Caco-2 (cell line): ENCODE measurements around the gene LARGE2. TPM values are rescaled to one million over a fixed set of nuclear protein-coding genes. Genes with fewer than 3 reads are reported as not detected.

ENCODE experiments used
- BruUV-seq: library from RNA; stranded (reverse); fragments of 400-500 nt; replicated peaks from 2 replicates; lab custom pipeline; 2021; lab: Mats Ljungman, UMichigan
- CTCF ChIA-PET: fragments of 300-600 bp; sonication (Branson Sonifier 250); formaldehyde crosslinking; loops from one replicate; lab custom pipeline; 2022; ENCODE audit warnings: antibody characterized with exemption; lab: Charles Lee
- POLR2A ChIA-PET: fragments of 300-600 bp; sonication (Branson Sonifier 250); formaldehyde crosslinking; loops from one replicate; lab custom pipeline; 2022; ENCODE audit warnings: antibody characterized with exemption; lab: Charles Lee
- DNase-seq, 2 experiments: peaks; one replicate each; pipeline versions ENCODE4 v3.0.0 to v3.0.0-alpha.2; 2020 to 2022
- H3K27me3 ChIP-seq: replicated peaks from 2 replicates; pipeline ENCODE4 v1.6.0; 2011; ENCODE audit warnings: low read length; ENCODE audit not compliant: control insufficient read depth, insufficient read depth
- H3K36me3 ChIP-seq: 2 replicates; pipeline ENCODE4 v1.5.1; 2011; ENCODE audit warnings: low read length; ENCODE audit not compliant: control insufficient read depth, insufficient read depth
- H3K4me1 ChIP-seq: fragments of 250-450 bp; sonication (Bioruptor Pico); 2 replicates; pipeline ENCODE4 v1.5.1; 2020; ENCODE audit warnings: mild to moderate bottlenecking
- H3K4me3 ChIP-seq: 2 replicates; pipeline ENCODE4 v1.5.1; 2011; ENCODE audit warnings: low read depth, mild to moderate bottlenecking, control low read depth, low read length
- H3K9me3 ChIP-seq: fragments of 250-450 bp; sonication (Bioruptor Pico); 2 replicates; pipeline ENCODE4 v1.5.1; 2020; ENCODE audit warnings: mild to moderate bottlenecking, moderate library complexity
- H3K27ac Mint-ChIP-seq: one replicate; pipeline ENCODE4 v1.8.0; 2022; ENCODE audit warnings: mixed read lengths; ENCODE audit not compliant: unreplicated experiment
- H3K27me3 Mint-ChIP-seq: one replicate; pipeline ENCODE4 v1.8.0; 2022; ENCODE audit warnings: mixed read lengths; ENCODE audit not compliant: insufficient read depth, unreplicated experiment
- H3K36me3 Mint-ChIP-seq: one replicate; pipeline ENCODE4 v1.8.0; 2022; ENCODE audit warnings: mild to moderate bottlenecking, mixed read lengths; ENCODE audit not compliant: insufficient read depth, unreplicated experiment
- H3K4me1 Mint-ChIP-seq: one replicate; pipeline ENCODE4 v1.8.0; 2022; ENCODE audit warnings: low read depth, mixed read lengths; ENCODE audit not compliant: unreplicated experiment
- H3K4me3 Mint-ChIP-seq: one replicate; pipeline ENCODE4 v1.8.0; 2022; ENCODE audit warnings: mild to moderate bottlenecking, moderate library complexity, mixed read lengths; ENCODE audit not compliant: unreplicated experiment
- H3K9me3 Mint-ChIP-seq: one replicate; pipeline ENCODE4 v1.8.0; 2022; ENCODE audit warnings: mixed read lengths; ENCODE audit not compliant: unreplicated experiment
- CTCF ChIP-seq, 2 experiments: fragments of 200-600 bp in 1 of 2; IDR thresholded peaks; 1 replicate in 1 of 2; 2 replicates in 1 of 2; pipeline versions ENCODE4 v1.5.1 to v1.8.0; 2011 to 2022; ENCODE audit warnings: antibody characterized with exemption in 1 of 2, control low read depth in 1 of 2, inconsistent platforms in 1 of 2, low read depth in 1 of 2, low read length in 1 of 2, mild to moderate bottlenecking in 1 of 2, moderate library complexity in 1 of 2; ENCODE audit not compliant: insufficient read depth in 1 of 2, severe bottlenecking in 1 of 2, unreplicated experiment in 1 of 2
- intact Hi-C: fragments of 100-400 bp; cut with micrococcal nuclease; formaldehyde crosslinking; loops from one replicate; pipeline ENCODE4 v1.10.0; 2022; ENCODE audit not compliant: unreplicated experiment
- total RNA-seq: library from RNA; stranded (reverse); gene quantifications from 2 replicates; pipeline ENCODE4 v1.2.3, GENCODE V29; 2022

LARGE2 gene
- total RNA-seq, 1 experiment from 2014 or later, result 67.4 TPM

- Mint-ChIP-seq H3K27me3 (peaks cover 2% of the 10 kb centered on the region), H3K27ac (no peak overlapping the region), H3K9me3 (no peaks in the 10 kb centered on the region), H3K4me1 (peaks cover 6% of the 10 kb centered on the region), H3K36me3 (peaks cover 4% of the 10 kb centered on the region), H3K4me3 (no peak overlapping the region)
- H3K9me3 ChIP-seq, result no peaks in the 10 kb centered on the region
- POLR2A ChIA-PET, result no interaction called here
- intact Hi-C loops, result no loop called here
- no peak for DNase-seq
- no peaks in the 10 kb centered on the region for H3K27me3 ChIP-seq
- no peaks in the 10 kb centered on the region for H3K36me3 ChIP-seq
- H3K4me3 ChIP-seq, result no peak overlapping the region
- H3K4me1 ChIP-seq, result no peaks in the 10 kb centered on the region
- no TSS peak for BruUV-seq
- no peak for TF ChIP-seq CTCF (IDR thresholded peaks at IDR 0.05; ENCODE audit: insufficient read depth in 1 of 2, low read depth in 1 of 2, low read length in 1 of 2, severe bottlenecking in 1 of 2, unreplicated experiment in 1 of 2)
- CTCF ChIA-PET, result interaction anchor here (0.5 kb wide), 1 partner anchor 148 kb away, joined by 3 read pairs; no protein-coding TSS in a partner anchor
Measured at GRCh38 chr11:45892856-45893255, 29.6 kb upstream of the LARGE2 start.

DNA sequence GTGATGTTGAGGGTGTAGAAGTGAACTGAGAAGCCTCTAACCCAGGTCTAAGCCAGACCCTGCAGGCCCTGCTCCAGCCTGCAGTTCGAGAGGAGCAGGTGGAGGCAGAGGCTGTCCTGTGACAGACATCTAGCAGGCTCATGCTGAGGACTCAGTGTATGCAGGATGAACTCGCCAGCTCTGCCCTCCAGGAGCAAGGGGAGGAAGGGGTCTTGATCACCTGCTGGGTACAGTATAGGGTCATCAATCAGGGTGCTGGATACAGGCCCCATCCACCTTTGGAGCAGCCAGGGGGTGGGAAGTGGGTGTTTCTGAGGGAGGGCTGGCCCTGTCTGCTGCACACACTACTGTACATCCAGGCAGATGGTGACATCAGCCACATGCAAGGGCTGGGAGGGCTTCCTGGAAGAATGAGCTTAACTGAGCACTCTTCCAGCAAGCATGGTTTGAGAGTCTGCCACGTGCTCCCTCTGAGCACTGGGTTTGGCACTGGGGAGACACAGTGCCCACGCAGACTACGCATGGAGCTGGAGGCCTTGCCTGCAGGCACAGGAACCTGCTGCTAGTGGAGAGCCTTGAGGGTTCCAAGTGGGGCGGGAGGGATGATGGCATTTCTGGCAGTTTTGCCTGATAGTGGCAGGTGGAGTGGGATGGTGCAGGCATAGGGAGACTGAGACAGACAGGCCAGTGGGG lies 27.8 kb upstream of the LARGE2 start:
- intact Hi-C loops, result no loop called here
- H3K36me3 Mint-ChIP-seq, result peaks cover 4% of the 10 kb centered on the region
- no peak for DNase-seq
- ChIA-PET POLR2A (no interaction called here), CTCF (no interaction called here)
- Histone ChIP-seq H3K9me3 (no peaks in the 10 kb centered on the region), H3K36me3 (no peaks in the 10 kb centered on the region), H3K27me3 (no peaks in the 10 kb centered on the region), H3K4me1 (peaks cover 7% of the 10 kb centered on the region), H3K4me3 (no peak overlapping the region)
- no peak for TF ChIP-seq CTCF (IDR thresholded peaks at IDR 0.05; ENCODE audit: insufficient read depth in 1 of 2, low read depth in 1 of 2, low read length in 1 of 2, severe bottlenecking in 1 of 2, unreplicated experiment in 1 of 2)
- no TSS peak for BruUV-seq
- H3K27me3 Mint-ChIP-seq, result peaks cover 4% of the 10 kb centered on the region
- H3K9me3 Mint-ChIP-seq, result no peaks in the 10 kb centered on the region
- H3K4me3 Mint-ChIP-seq, result no peak overlapping the region
- peaks cover 6% of the 10 kb centered on the region for H3K4me1 Mint-ChIP-seq
- no peak overlapping the region for H3K27ac Mint-ChIP-seq

- ChIA-PET POLR2A (no interaction called here), CTCF (interaction anchor here (0.6 to 1.3 kb wide), 2 partner anchors 22 to 256 kb away, joined by 3 to 5 read pairs; partner anchors contain the start of gene PEX16)
- Histone ChIP-seq H3K4me1 (peaks cover 10% of the 10 kb centered on the region), H3K4me3 (no peak overlapping the region), H3K36me3 (no peaks in the 10 kb centered on the region), H3K27me3 (no peaks in the 10 kb centered on the region), H3K9me3 (no peaks in the 10 kb centered on the region)
- Mint-ChIP-seq H3K4me3 (no peak overlapping the region), H3K4me1 (peaks cover 12% of the 10 kb centered on the region), H3K36me3 (peaks cover 4% of the 10 kb centered on the region), H3K27ac (no peak overlapping the region), H3K27me3 (peaks cover 4% of the 10 kb centered on the region), H3K9me3 (no peaks in the 10 kb centered on the region)
- BruUV-seq, result no TSS peak
- TF ChIP-seq CTCF (IDR thresholded peaks at IDR 0.05; ENCODE audit: insufficient read depth in 1 of 2, low read depth in 1 of 2, low read length in 1 of 2, severe bottlenecking in 1 of 2, unreplicated experiment in 1 of 2), result no peak
- DNase-seq, result no peak
- intact Hi-C loops, result no loop called here
Measured at GRCh38 chr11:45895553-45896259, 26.8 kb upstream of the LARGE2 start.
